HCT116 (cell line): ENCODE measurements around the gene INHBE. TPM values are rescaled to one million over a fixed set of nuclear protein-coding genes. Genes with fewer than 3 reads are reported as not detected.

Source experiments
- ATAC-seq: fragments of 200-7000 bp; cut with Tn5 transposase; 2 replicates; pipeline ENCODE4 v1.9.1; 2020; ENCODE audit warnings: mild to moderate bottlenecking, moderate library complexity
- BruUV-seq: library from RNA; stranded (reverse); fragments of 400-500 nt; replicated peaks from 2 replicates; lab custom pipeline; 2021; lab: Mats Ljungman, UMichigan
- CTCF ChIA-PET: fragments of 300-600 bp; sonication (Branson Sonifier 250); formaldehyde crosslinking; loops from one replicate; lab custom pipeline; 2021; ENCODE audit warnings: antibody characterized with exemption; lab: Charles Lee
- POLR2A ChIA-PET: fragments of 300-600, 350-600 bp; sonication (Branson Sonifier 250); formaldehyde crosslinking; loops from one replicate; lab custom pipeline; 2021; ENCODE audit warnings: antibody characterized with exemption; lab: Charles Lee
- RAD21 ChIA-PET, 2 experiments: fragments of 300-600 bp; sonication (Branson Sonifier 250); formaldehyde crosslinking; loops; one replicate each; lab custom pipeline; 2023; ENCODE audit warnings: low total read pairs in 2 of 2; ENCODE audit not compliant: uncharacterized antibody in 2 of 2, unreplicated experiment in 2 of 2, low non-redundant PET in 1 of 2; lab: Charles Lee
- DNase-seq: peaks from one replicate; pipeline ENCODE4 v3.0.0-alpha.2; 2010; ENCODE audit warnings: low read depth, low spot score
- H2AFZ ChIP-seq: fragments of 200-600 bp; shearing (Covaris generic), sonication (generic); 2 replicates; pipeline ENCODE4 v1.6.1; 2017; ENCODE audit warnings: low read depth, mixed run types, mixed read lengths, antibody characterized with exemption, low read length; ENCODE audit not compliant: poor library complexity, severe bottlenecking
- H3K27ac ChIP-seq: 2 replicates; pipeline ENCODE4 v1.5.1; 2012; ENCODE audit warnings: low read depth, low read length
- H3K27me3 ChIP-seq: fragments of 200-600 bp; sonication (generic); 2 replicates; pipeline ENCODE4 v1.6.1; 2016; ENCODE audit warnings: mixed run types, low read length, mixed read lengths; ENCODE audit not compliant: insufficient read depth
- H3K36me3 ChIP-seq, 2 experiments: fragments of 200-500 bp in 1 of 2; fragments of 200-600 bp in 1 of 2; sonication (Bioruptor generic) in 1 of 2; sonication (generic) in 1 of 2; 2 replicates each; pipeline versions ENCODE4 v1.5.1 to v1.6.1; 2014 to 2016; ENCODE audit warnings: low read length in 2 of 2, inconsistent platforms in 1 of 2, mixed read lengths in 1 of 2, mixed run types in 1 of 2; ENCODE audit not compliant: insufficient read depth in 2 of 2, control insufficient read depth in 1 of 2
- H3K4me1 ChIP-seq, 2 experiments: fragments of 200-600 bp in 1 of 2; sonication (generic) in 1 of 2; 2 replicates each; pipeline versions ENCODE4 v1.5.1 to v1.6.1; 2012 to 2017; ENCODE audit warnings: low read length in 2 of 2, inconsistent platforms in 1 of 2, mild to moderate bottlenecking in 1 of 2, mixed read lengths in 1 of 2, mixed run types in 1 of 2, moderate library complexity in 1 of 2; ENCODE audit not compliant: insufficient read depth in 2 of 2, control insufficient read depth in 1 of 2
- H3K4me2 ChIP-seq: fragments of 200-600 bp; sonication (generic); 2 replicates; pipeline ENCODE4 v1.6.1; 2017; ENCODE audit warnings: mixed run types, low read length, mixed read lengths
- H3K4me3 ChIP-seq, 2 experiments: fragments of 200-600 bp in 1 of 2; sonication (generic) in 1 of 2; replicated peaks in 1 of 2; 2 replicates each; pipeline ENCODE4 v1.5.1; 2011 to 2016; ENCODE audit warnings: low read length in 2 of 2, control low read depth in 1 of 2, low read depth in 1 of 2, mild to moderate bottlenecking in 1 of 2, mixed read lengths in 1 of 2, mixed run types in 1 of 2
- H3K79me2 ChIP-seq: fragments of 200-600 bp; sonication (generic); 2 replicates; pipeline ENCODE4 v1.6.1; 2017; ENCODE audit warnings: mild to moderate bottlenecking, mixed run types, low read length, moderate library complexity, mixed read lengths; ENCODE audit not compliant: insufficient read depth
- H3K9ac ChIP-seq: fragments of 200-600 bp; sonication (generic); 2 replicates; pipeline ENCODE4 v1.6.1; 2016; ENCODE audit warnings: low read length, mixed read lengths
- H3K9me2 ChIP-seq: fragments of 200-600 bp; sonication (generic), shearing (Covaris generic); 2 replicates; pipeline ENCODE4 v1.6.1; 2017; ENCODE audit warnings: mixed run types, mild to moderate bottlenecking, moderate library complexity; ENCODE audit not compliant: insufficient read depth
- H3K9me3 ChIP-seq, 2 experiments: fragments of 200-500 bp in 1 of 2; fragments of 200-600 bp in 1 of 2; sonication (Bioruptor generic) in 1 of 2; sonication (generic) in 1 of 2; 2 replicates each; pipeline ENCODE4 v1.6.1; 2014 to 2017; ENCODE audit warnings: low read length in 2 of 2, mixed read lengths in 2 of 2, inconsistent platforms in 1 of 2, low read depth in 1 of 2, mild to moderate bottlenecking in 1 of 2, mixed run types in 1 of 2, moderate library complexity in 1 of 2; ENCODE audit not compliant: control insufficient read depth in 1 of 2, insufficient read depth in 1 of 2
- H4K20me1 ChIP-seq: fragments of 200-600 bp; sonication (generic), shearing (Covaris generic); 2 replicates; pipeline ENCODE4 v1.6.1; 2017; ENCODE audit warnings: mixed run types, mild to moderate bottlenecking, moderate library complexity; ENCODE audit not compliant: insufficient read depth
- CBX3 ChIP-seq: IDR thresholded peaks from 2 replicates; pipeline ENCODE4 v1.6.1; 2012; ENCODE audit warnings: low read depth
- CEBPB ChIP-seq: IDR thresholded peaks from 2 replicates; pipeline ENCODE4 v1.6.1; 2012; ENCODE audit warnings: low read depth
- CTCF ChIP-seq, 3 experiments: fragments of 200-600 bp in 1 of 3; sonication (generic) in 1 of 3; IDR thresholded peaks in 2 of 3; conservative IDR thresholded peaks in 1 of 3; 2 replicates each; pipeline ENCODE4 v1.5.1; 2012 to 2017; ENCODE audit warnings: low read depth in 2 of 3, low read length in 2 of 3, antibody characterized with exemption in 1 of 3, borderline replicate concordance in 1 of 3, control low read depth in 1 of 3, mild to moderate bottlenecking in 1 of 3, mixed read lengths in 1 of 3, mixed run types in 1 of 3, moderate library complexity in 1 of 3; ENCODE audit not compliant: insufficient read depth in 1 of 3
- EZH2 ChIP-seq: fragments of 200-600 bp; sonication (generic); IDR thresholded peaks from 2 replicates; pipeline ENCODE4 v1.6.1; 2017; ENCODE audit warnings: antibody characterized with exemption, mixed run types
- EZH2phosphoT487 ChIP-seq: fragments of 200-600 bp; IDR thresholded peaks from 2 replicates; pipeline ENCODE4 v1.6.1; 2018; ENCODE audit warnings: antibody characterized with exemption, borderline replicate concordance
- JUND ChIP-seq: IDR thresholded peaks from 2 replicates; pipeline ENCODE4 v1.6.1; 2012
- MAX ChIP-seq: IDR thresholded peaks from 2 replicates; pipeline ENCODE4 v1.6.1; 2012
- TCF7L2 ChIP-seq: IDR thresholded peaks from 2 replicates; pipeline ENCODE4 v1.7.0; 2011; ENCODE audit warnings: borderline replicate concordance, inconsistent platforms; ENCODE audit not compliant: insufficient read depth, insufficient read length; ENCODE audit errors: extremely low read depth
- YY1 ChIP-seq: IDR thresholded peaks from 2 replicates; pipeline ENCODE4 v1.6.1; 2011; ENCODE audit warnings: low read length, low read depth, moderate library complexity, mild to moderate bottlenecking; ENCODE audit not compliant: insufficient replicate concordance; ENCODE audit errors: extremely low read depth
- ZBTB33 ChIP-seq: IDR thresholded peaks from 2 replicates; pipeline ENCODE4 v1.6.1; 2011; ENCODE audit warnings: mild to moderate bottlenecking, low read length, moderate library complexity; ENCODE audit not compliant: insufficient replicate concordance; ENCODE audit errors: extremely low read depth
- ZFX ChIP-seq: fragments of 450-650 bp; IDR thresholded peaks from 2 replicates; pipeline ENCODE4 v1.6.1; 2017
- ZNF274 ChIP-seq: fragments of 200-500 bp; sonication (Bioruptor generic); IDR thresholded peaks from 2 replicates; pipeline ENCODE4 v1.6.1; 2014; ENCODE audit warnings: mild to moderate bottlenecking, low read depth, low read length, inconsistent platforms
- intact Hi-C: fragments of 100-400 bp; cut with micrococcal nuclease; formaldehyde crosslinking; loops from 2 replicates; pipeline ENCODE4 v1.10.0; 2022
- total RNA-seq: library from RNA; stranded (reverse); gene quantifications from one replicate; pipeline ENCODE4 v1.2.1, GENCODE V29; 2021; ENCODE audit not compliant: unreplicated experiment

Gene INHBE
- total RNA-seq, 1 experiment from 2014 or later = 0.89 TPM

GRCh38 chr12:57474430-57474829 is 19.3 kb downstream of the INHBE start:
- POLR2A ChIA-PET = interaction anchor here (0.6 kb wide), 1 partner anchor 30 kb away, joined by 4 read pairs; no protein-coding TSS in a partner anchor
- H3K79me2 ChIP-seq = no peaks in the 10 kb centered on the region
- H3K4me2 ChIP-seq = no peak overlapping the region
- H2AFZ ChIP-seq = no peak overlapping the region
- H3K9me2 ChIP-seq = no peaks in the 10 kb centered on the region
- H3K9me3 ChIP-seq = no peaks in the 10 kb centered on the region
- no peak overlapping the region for H3K27ac ChIP-seq
- ATAC-seq (no peak), DNase-seq (no peak)
- H3K9ac ChIP-seq = no peak overlapping the region
- intact Hi-C loops = no loop called here
- no peaks in the 10 kb centered on the region for H4K20me1 ChIP-seq
- TF ChIP-seq CBX3 (no peak), EZH2 (no peak), ZBTB33 (no peak), ZFX (no peak), JUND (no peak), CEBPB (no peak)
- peaks cover 0 to 16% of the 10 kb centered on the region in 2 experiments; a peak in 2 of 4 replicates for H3K4me1 ChIP-seq
- RAD21 ChIA-PET = no interaction called here
- no peaks in the 10 kb centered on the region for H3K36me3 ChIP-seq
- BruUV-seq = no TSS peak
- CTCF ChIA-PET = no interaction called here
- no peak overlapping the region for H3K4me3 ChIP-seq
- peaks cover 23% of the 10 kb centered on the region; the same call in 1 of the 2 replicates for H3K27me3 ChIP-seq

GRCh38 chr12:57474862-57475261 is 19.8 kb downstream of the INHBE start:
- H3K4me3 ChIP-seq = no peak overlapping the region
- no peaks in the 10 kb centered on the region for H3K79me2 ChIP-seq
- RAD21 ChIA-PET = interaction anchor here in 1 of 2 experiments (0.7 kb wide), 1 partner anchor 16 kb away, joined by 3 read pairs; no protein-coding TSS in a partner anchor
- no peaks in the 10 kb centered on the region for H3K9me3 ChIP-seq
- intact Hi-C loops = no loop called here
- ATAC-seq = no peak
- H3K27me3 ChIP-seq = peaks cover 21% of the 10 kb centered on the region; the same call in 1 of the 2 replicates
- no peak for DNase-seq
- H2AFZ ChIP-seq = no peak overlapping the region
- H3K4me1 ChIP-seq = peaks cover 0 to 16% of the 10 kb centered on the region in 2 experiments; a peak in 2 of 4 replicates
- BruUV-seq = no TSS peak
- POLR2A ChIA-PET = interaction anchor here (0.6 kb wide), 1 partner anchor 29 kb away, joined by 4 read pairs; no protein-coding TSS in a partner anchor
- no peaks in the 10 kb centered on the region for H3K9me2 ChIP-seq
- CTCF ChIA-PET = no interaction called here
- H3K4me2 ChIP-seq = no peak overlapping the region
- H4K20me1 ChIP-seq = no peaks in the 10 kb centered on the region
- H3K9ac ChIP-seq = no peak overlapping the region
- H3K27ac ChIP-seq = no peak overlapping the region
- H3K36me3 ChIP-seq = no peaks in the 10 kb centered on the region
- TF ChIP-seq MAX = no peak
- TF ChIP-seq CTCF (IDR thresholded peaks at IDR 0.05 in 2 of 3, conservative IDR thresholded peaks at IDR 0.05 in 1 of 3; ENCODE audit: borderline replicate concordance in 1 of 3, insufficient read depth in 1 of 3, low read depth in 2 of 3, low read length in 2 of 3) = no peak
- TF ChIP-seq TCF7L2 = no peak
- TF ChIP-seq EZH2 = no peak
- no peak for TF ChIP-seq ZNF274
- TF ChIP-seq EZH2phosphoT487 = no peak
- TF ChIP-seq YY1 = no peak
